Testis (tissue), 3 donors: ENCODE results near the gene AMACR. TPM values are rescaled to one million over a fixed set of nuclear protein-coding genes. Genes with fewer than 3 reads are reported as not detected.

ENCODE experiments used
- DNase-seq: peaks from one replicate; pipeline ENCODE4 v3.0.0-alpha.2; 2019
- H3K27ac ChIP-seq, 2 donors: fragments of 200-600 bp; sonication (generic); one replicate each; pipeline ENCODE4 v1.5.1; 2019
- H3K27me3 ChIP-seq: fragments of 200-600 bp; sonication (generic); one replicate; pipeline ENCODE4 v1.5.1; 2019
- H3K36me3 ChIP-seq: fragments of 200-600 bp; sonication (generic); one replicate; pipeline ENCODE4 v1.5.1; 2017; ENCODE audit warnings: low read depth; ENCODE audit errors: missing control alignments
- H3K4me1 ChIP-seq: fragments of 200-600 bp; sonication (generic); one replicate; pipeline ENCODE4 v1.5.1; 2019
- H3K4me3 ChIP-seq, 2 donors: fragments of 200-600 bp; sonication (generic); one replicate each; pipeline ENCODE4 v1.5.1; 2017 to 2019
- H3K9me3 ChIP-seq: fragments of 200-600 bp; sonication (generic); one replicate; pipeline ENCODE4 v1.5.1; 2017
- POLR2A ChIP-seq: fragments of 450-650 bp; IDR thresholded peaks from one replicate; pipeline ENCODE4 v1.6.1; 2017; ENCODE audit warnings: antibody characterized with exemption, mild to moderate bottlenecking, moderate library complexity
- WGBS, 2 donors: methylation state at CpG; one replicate each; pipeline ENCODE4 v1.1.5; 2018; 5-methylcytosine and 5-hydroxymethylcytosine counted together
- intact Hi-C: fragments of 100-400 bp; cut with DNase I; formaldehyde crosslinking; loops from one replicate; pipeline ENCODE4 v1.15.1; 2023; ENCODE audit warnings: low total_unique reads
- polyA plus RNA-seq: library from polyadenylated mRNA; stranded (reverse); fragments of 350-450 nt; fragmentation: Illumina TruSeq; extraction: RNeasy Lipid Tissue Mini Kit (QIAGEN cat#74804); gene quantifications from one replicate; pipeline ENCODE4 v1.2.3, GENCODE V29; 2014; ENCODE audit warnings: low read depth, low replicate concordance; ENCODE audit not compliant: insufficient read depth
- total RNA-seq, 2 donors: library from RNA; depleted of rRNA; stranded (reverse); fragments of >200 nt; gene quantifications; one replicate each; pipeline ENCODE4 v1.2.3, GENCODE V29; 2016
- TF ChIP-seq, protein P1 (sequence below), 3 experiments: fragments of 450-650 bp in 2 of 3; fragments of 200-600 bp in 1 of 3; sonication (generic) in 1 of 3; IDR thresholded peaks; one replicate each; pipeline ENCODE4 v1.5.1; 2016 to 2019; ENCODE audit warnings: antibody characterized with exemption in 3 of 3, mild to moderate bottlenecking in 2 of 3, moderate library complexity in 1 of 3

AMACR gene
- total and polyA plus RNA-seq, 3 donors from 2014 or later, result 6.9 to 12.6 (median 12.1) TPM

- Histone ChIP-seq H3K27ac (no peak overlapping the region), H3K36me3 (no peaks in the 10 kb centered on the region), H3K4me3 (no peak overlapping the region), H3K4me1 (peaks cover 3% of the 10 kb centered on the region), H3K9me3 (no peaks in the 10 kb centered on the region), H3K27me3 (no peaks in the 10 kb centered on the region)
- no peak for DNase-seq
- TF ChIP-seq, protein P1, sequence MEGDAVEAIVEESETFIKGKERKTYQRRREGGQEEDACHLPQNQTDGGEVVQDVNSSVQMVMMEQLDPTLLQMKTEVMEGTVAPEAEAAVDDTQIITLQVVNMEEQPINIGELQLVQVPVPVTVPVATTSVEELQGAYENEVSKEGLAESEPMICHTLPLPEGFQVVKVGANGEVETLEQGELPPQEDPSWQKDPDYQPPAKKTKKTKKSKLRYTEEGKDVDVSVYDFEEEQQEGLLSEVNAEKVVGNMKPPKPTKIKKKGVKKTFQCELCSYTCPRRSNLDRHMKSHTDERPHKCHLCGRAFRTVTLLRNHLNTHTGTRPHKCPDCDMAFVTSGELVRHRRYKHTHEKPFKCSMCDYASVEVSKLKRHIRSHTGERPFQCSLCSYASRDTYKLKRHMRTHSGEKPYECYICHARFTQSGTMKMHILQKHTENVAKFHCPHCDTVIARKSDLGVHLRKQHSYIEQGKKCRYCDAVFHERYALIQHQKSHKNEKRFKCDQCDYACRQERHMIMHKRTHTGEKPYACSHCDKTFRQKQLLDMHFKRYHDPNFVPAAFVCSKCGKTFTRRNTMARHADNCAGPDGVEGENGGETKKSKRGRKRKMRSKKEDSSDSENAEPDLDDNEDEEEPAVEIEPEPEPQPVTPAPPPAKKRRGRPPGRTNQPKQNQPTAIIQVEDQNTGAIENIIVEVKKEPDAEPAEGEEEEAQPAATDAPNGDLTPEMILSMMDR (IDR thresholded peaks at IDR 0.05), result no peak
- no peak for TF ChIP-seq POLR2A
- intact Hi-C loops, result no loop called here
- WGBS, 2 donors, result 83% methylated on average over 10 of the region's 10 CpGs
Observed at GRCh38 chr5:34001241-34001841, 6.5 kb downstream of the AMACR start.

GRCh38 chr5:33999978-34000377 is 7.9 kb downstream of the AMACR start:
- DNase-seq, result no peak
- no peaks in the 10 kb centered on the region for H3K36me3 ChIP-seq
- no peaks in the 10 kb centered on the region for H3K27me3 ChIP-seq
- intact Hi-C loops, result no loop called here
- H3K4me1 ChIP-seq, result peaks cover 3% of the 10 kb centered on the region
- H3K4me3 ChIP-seq, result no peak overlapping the region
- H3K27ac ChIP-seq, result no peak overlapping the region
- WGBS, 2 donors, result 86 to 88% methylated on average over 4 of the region's 4 CpGs
- no peak for TF ChIP-seq POLR2A
- TF ChIP-seq, protein P1 (IDR thresholded peaks at IDR 0.05), result no peak
- H3K9me3 ChIP-seq, result no peaks in the 10 kb centered on the region

DNA sequence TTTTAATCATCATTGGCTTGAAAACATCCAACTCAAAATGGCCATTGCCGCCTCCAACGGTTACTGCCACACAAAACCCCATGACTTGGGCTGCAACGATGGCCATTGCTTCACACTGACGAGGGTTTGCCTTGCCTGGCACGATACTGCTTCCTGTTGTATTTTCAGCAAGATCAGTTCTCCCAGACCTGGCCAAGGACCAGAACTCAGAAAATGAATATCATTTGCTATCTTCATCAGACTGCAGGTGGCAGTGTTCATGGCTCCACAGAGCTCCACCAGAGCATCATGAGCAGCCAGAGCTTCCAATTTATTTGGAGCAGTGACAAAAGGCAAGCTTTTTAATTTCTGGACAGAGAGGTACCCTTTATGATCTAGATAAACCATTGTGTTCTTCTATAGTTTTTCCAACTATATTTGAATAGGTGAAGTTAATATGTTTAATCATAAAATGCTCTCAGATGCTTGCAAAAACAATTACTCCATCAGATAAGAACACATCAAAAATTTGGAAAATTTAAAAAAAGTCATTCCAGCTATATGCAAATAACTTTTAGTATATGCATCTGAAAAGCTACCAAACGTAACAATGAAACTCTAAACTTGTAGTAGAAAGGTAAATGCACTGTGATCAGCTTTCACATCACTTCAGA is 10.4 kb downstream of the AMACR start:
- Histone ChIP-seq H3K36me3 (no peaks in the 10 kb centered on the region), H3K27ac (no peak overlapping the region), H3K4me1 (peaks cover 3% of the 10 kb centered on the region), H3K27me3 (no peaks in the 10 kb centered on the region), H3K4me3 (no peak overlapping the region), H3K9me3 (no peaks in the 10 kb centered on the region)
- WGBS, 2 donors, result 58 to 63% methylated on average over 6 of the region's 6 CpGs
- TF ChIP-seq POLR2A, result no peak
- TF ChIP-seq, protein P1 (IDR thresholded peaks at IDR 0.05), result peak in 2 of 3 experiments; percentile 35 to 41
- intact Hi-C loops, result no loop called here
- DNase-seq, result peak; percentile 51

GRCh38 chr5:33995865-33996264 is 12.0 kb downstream of the AMACR start:
- TF ChIP-seq, protein P1 (IDR thresholded peaks at IDR 0.05), result no peak
- no peak for TF ChIP-seq POLR2A
- no peak for DNase-seq
- H3K36me3 ChIP-seq, result no peaks in the 10 kb centered on the region
- H3K4me3 ChIP-seq, result no peak overlapping the region
- H3K9me3 ChIP-seq, result no peaks in the 10 kb centered on the region
- peaks cover 3% of the 10 kb centered on the region for H3K4me1 ChIP-seq
- no peaks in the 10 kb centered on the region for H3K27me3 ChIP-seq
- 33 to 50% methylated on average over 2 of the region's 2 CpGs for WGBS, 2 donors
- intact Hi-C loops, result no loop called here
- no peak overlapping the region for H3K27ac ChIP-seq

DNA sequence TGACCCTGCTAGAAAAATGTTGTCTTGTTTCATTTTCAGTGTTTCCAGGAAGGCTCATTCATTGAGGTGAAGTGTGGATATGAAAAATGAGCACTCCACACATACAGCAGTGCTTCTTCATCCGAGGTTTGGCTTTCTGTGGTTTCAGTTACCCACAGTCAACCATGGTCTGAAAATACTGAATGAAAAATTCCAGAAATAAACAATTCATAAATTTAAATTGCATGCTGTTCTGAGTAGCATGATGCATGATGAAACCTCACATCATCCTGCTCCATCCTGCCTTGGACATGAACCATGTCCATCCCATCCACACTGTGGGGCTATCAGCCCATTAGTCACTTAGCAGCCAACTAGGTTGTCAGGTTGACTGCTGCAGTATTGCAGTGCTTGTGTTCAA is 13.0 kb downstream of the AMACR start:
- H3K9me3 ChIP-seq, result no peaks in the 10 kb centered on the region
- H3K27me3 ChIP-seq, result no peaks in the 10 kb centered on the region
- no peaks in the 10 kb centered on the region for H3K36me3 ChIP-seq
- H3K27ac ChIP-seq, result no peak overlapping the region
- intact Hi-C loops, result no loop called here
- peaks cover 3% of the 10 kb centered on the region for H3K4me1 ChIP-seq
- WGBS, 2 donors, result 70 to 78% methylated on average over 1 of the region's 1 CpG
- DNase-seq, result no peak
- H3K4me3 ChIP-seq, result no peak overlapping the region
- TF ChIP-seq, protein P1 (IDR thresholded peaks at IDR 0.05), result no peak
